HG03378 (cell line): ENCODE data around the gene TIAM1.

Experiments
- ATAC-seq: cut with Tn5 transposase; IDR thresholded peaks from one replicate; pipeline ENCODE4 v1.9.1; 2021; ENCODE audit warnings: mild to moderate bottlenecking, moderate library complexity; ENCODE audit not compliant: unreplicated experiment

TIAM1 gene, protein sequence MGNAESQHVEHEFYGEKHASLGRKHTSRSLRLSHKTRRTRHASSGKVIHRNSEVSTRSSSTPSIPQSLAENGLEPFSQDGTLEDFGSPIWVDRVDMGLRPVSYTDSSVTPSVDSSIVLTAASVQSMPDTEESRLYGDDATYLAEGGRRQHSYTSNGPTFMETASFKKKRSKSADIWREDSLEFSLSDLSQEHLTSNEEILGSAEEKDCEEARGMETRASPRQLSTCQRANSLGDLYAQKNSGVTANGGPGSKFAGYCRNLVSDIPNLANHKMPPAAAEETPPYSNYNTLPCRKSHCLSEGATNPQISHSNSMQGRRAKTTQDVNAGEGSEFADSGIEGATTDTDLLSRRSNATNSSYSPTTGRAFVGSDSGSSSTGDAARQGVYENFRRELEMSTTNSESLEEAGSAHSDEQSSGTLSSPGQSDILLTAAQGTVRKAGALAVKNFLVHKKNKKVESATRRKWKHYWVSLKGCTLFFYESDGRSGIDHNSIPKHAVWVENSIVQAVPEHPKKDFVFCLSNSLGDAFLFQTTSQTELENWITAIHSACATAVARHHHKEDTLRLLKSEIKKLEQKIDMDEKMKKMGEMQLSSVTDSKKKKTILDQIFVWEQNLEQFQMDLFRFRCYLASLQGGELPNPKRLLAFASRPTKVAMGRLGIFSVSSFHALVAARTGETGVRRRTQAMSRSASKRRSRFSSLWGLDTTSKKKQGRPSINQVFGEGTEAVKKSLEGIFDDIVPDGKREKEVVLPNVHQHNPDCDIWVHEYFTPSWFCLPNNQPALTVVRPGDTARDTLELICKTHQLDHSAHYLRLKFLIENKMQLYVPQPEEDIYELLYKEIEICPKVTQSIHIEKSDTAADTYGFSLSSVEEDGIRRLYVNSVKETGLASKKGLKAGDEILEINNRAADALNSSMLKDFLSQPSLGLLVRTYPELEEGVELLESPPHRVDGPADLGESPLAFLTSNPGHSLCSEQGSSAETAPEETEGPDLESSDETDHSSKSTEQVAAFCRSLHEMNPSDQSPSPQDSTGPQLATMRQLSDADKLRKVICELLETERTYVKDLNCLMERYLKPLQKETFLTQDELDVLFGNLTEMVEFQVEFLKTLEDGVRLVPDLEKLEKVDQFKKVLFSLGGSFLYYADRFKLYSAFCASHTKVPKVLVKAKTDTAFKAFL (N-terminal part only)

GRCh38 chr21:31343680-31344480 is at the start of gene TIAM1:
TSS of gene TIAM1 (minus strand) at chr21:31344261. CDS start at chr21:31266972, 77,289 bp downstream.
- no peak for ATAC-seq

- ATAC-seq, result no peak
Observed at GRCh38 chr21:31387560-31388186, 43.6 kb upstream of the TIAM1 start.

DNA sequence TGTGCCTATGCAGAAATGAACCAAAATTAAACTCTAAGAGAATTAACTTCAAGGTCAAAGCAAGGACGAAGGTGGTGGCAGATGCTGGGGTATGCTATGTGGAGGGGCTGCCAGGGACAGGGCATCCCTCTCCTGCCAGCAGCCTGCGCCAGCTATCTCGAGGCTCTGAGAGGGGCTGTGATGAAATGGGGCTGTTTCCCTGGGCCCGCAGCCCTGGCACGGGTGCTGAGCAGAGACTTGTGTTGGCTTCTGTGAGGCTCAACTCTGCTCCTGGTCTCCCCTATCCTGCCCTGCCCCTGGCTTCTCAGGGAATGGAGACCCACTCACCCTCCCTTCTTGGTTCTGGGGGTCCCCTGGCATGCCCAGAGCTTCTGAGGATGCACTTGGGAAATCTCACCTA is 41.9 kb upstream of the TIAM1 start:
- no peak for ATAC-seq

GRCh38 chr21:31383770-31384169 is 39.7 kb upstream of the TIAM1 start:
- no peak for ATAC-seq

DNA sequence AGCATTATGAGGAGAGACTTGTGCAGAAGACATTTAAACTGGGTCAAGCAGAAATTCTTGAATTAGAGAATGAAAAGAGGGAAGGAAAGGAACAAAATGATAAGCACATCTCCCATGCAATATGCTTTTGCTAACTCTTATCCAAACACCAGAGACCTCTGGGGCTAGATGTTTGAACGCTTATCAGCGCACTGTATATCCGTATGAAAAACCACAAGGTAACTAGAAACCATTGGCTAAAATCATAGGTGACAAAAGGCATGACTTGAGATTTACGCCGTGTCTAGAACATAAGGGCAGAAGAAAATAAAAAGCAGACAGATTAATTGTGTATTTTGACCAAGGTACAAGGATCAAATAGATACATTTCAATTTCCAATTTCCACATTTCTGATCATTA is 38.0 kb upstream of the TIAM1 start:
- no peak for ATAC-seq

- ATAC-seq, result no peak
Observed at GRCh38 chr21:31376301-31376700, 32.2 kb upstream of the TIAM1 start.

- ATAC-seq, result no peak
Observed at GRCh38 chr21:31374395-31374794, 30.3 kb upstream of the TIAM1 start.

DNA sequence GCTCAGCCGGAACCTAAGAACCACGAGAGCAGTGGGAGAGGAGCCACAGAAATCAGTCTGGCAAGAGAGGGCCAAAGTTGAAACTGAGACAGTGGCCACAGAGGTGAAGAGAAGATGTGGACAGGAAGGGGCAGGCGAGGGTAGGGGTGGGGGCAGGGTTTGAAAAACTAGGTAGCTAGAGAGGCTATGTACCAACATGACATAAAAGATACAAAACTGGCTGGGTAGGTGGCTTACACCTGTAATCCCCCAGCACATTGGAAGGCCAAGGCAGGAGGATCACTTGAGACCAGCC is 28.4 kb upstream of the TIAM1 start:
- ATAC-seq, result no peak

- ATAC-seq, result no peak
Observed at GRCh38 chr21:31371715-31372470, 27.8 kb upstream of the TIAM1 start.

- ATAC-seq, result no peak
Observed at GRCh38 chr21:31370893-31371544, 27.0 kb upstream of the TIAM1 start.

DNA sequence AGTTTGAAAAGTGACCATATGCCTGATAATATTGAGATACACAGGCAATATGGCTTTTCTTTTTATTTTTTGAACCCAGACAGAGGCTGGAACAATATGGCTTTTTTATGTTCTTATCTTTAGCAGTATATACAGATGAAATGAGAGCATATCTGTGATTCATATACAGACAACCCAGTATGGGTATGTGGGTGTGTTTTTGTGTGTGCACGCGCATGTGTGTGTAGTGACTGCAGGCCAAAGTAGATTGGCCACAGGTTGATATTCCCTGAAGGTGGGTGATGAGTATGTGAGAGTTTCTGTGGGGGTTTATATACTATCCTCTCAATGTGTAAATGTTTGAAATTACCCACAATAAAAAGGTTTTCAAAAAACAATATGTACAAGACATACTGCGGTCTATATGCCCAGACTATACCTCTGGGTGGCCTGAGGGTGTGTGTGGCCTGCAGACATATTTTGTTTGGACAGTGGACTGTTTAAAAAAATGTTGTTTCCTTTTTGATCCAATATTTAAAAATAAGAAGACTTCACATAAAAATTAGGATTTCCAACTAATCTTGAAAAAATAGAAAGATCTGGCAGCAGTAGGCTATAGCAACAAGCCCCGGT is 26.3 kb upstream of the TIAM1 start:
- no peak for ATAC-seq

GRCh38 chr21:31368361-31368760 is 24.3 kb upstream of the TIAM1 start:
- ATAC-seq, result no peak

- ATAC-seq, result no peak
Observed at GRCh38 chr21:31367801-31368200, 23.7 kb upstream of the TIAM1 start.

DNA sequence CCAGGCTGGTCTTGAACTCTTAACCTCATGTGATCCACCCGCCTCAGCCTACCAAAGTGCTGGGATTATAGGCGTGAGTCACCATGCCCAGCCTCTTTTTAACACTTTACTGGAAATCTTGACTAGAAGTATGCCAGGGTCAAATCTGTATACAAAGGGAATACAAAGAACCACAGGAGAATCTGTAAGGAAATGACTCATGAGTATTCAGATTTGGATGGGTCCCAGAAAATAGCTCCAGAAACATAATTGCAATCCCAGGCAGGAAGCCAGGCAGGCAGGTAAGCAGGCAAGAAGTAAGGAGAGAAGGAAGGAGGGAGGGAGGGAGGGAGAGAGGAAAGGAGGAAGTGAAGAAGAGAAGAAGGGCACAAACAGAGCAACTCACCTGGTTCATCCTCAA is 22.8 kb upstream of the TIAM1 start:
- no peak for ATAC-seq

GRCh38 chr21:31364253-31364945 is 20.3 kb upstream of the TIAM1 start:
- no peak for ATAC-seq

GRCh38 chr21:31363720-31364119 is 19.7 kb upstream of the TIAM1 start:
- ATAC-seq, result no peak

DNA sequence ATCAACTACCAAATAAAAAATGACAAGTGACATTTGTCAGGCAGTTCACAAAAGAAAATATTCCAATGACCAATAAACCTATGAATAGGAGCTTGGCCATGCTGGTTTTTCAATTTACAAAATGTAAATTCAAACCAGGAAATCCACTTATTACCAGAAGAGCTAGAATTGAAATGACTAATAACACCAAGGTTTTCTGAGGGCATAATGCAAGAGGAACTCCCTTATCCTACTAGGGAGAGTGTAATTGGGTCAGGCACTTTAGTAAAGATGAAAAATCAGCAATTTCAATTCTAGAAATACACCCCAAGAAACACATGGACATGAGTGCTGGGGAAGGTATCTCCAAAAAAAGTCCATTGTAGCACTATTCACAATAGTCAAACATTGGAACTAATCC is 16.7 kb upstream of the TIAM1 start:
- no peak for ATAC-seq

GRCh38 chr21:31358158-31358557 is 14.1 kb upstream of the TIAM1 start:
- no peak for ATAC-seq
